Measurements from ENCODE around the gene NPPA.

Gene NPPA

GRCh38 chr1:11873395-11874257 is 26.0 kb upstream of the NPPA start:
- no peak for FAIRE-seq

DNA sequence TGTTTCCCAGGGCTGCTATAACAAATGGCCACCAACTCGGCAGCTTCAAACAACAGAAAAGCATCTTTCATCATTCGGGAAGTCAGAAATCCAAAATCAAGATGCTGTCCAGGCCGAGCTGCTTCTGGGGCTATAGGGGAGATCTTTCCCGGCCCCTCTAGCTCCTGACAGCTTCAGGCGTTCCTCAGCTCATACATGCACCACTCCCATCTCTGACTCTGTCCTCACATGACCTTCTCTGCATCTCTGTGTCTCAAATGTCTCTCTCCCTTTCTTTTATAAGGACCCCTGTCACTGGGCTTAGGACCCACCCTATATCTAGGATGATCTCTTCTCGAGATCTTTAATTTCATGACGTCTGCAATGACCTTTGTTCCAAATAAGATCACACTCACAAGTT is 25.0 kb upstream of the NPPA start:
- no peak for FAIRE-seq

DNA sequence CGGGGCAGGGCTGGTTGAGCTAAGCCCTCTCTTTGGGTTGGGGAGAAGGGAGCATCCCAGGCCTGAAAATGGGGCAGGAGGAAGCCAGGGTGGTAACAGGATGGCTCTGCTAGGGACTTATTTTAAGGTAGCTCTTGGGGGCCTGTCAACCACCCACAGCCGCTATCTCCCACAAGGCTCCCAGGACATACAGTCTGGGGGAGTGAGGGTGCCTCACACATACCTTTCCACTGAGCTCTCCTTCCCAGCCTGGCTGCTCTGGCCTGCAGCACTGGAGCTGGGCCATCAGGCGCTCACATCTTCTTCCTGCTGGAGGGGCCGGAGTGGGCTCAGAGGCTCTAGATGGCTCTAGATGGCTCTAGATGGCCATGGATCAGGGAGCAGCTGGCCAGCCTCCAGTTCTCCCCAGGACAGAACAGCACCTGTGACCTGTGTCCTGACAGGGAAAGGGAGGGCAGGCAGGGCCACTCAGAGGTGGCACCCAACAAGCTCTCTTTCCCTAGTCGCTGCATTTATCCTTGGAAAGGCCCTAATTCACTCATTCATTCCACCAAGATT is 22.1 kb upstream of the NPPA start:
- FAIRE-seq, result no peak

GRCh38 chr1:11869104-11869503 is 21.5 kb upstream of the NPPA start:
- no peak for FAIRE-seq

DNA sequence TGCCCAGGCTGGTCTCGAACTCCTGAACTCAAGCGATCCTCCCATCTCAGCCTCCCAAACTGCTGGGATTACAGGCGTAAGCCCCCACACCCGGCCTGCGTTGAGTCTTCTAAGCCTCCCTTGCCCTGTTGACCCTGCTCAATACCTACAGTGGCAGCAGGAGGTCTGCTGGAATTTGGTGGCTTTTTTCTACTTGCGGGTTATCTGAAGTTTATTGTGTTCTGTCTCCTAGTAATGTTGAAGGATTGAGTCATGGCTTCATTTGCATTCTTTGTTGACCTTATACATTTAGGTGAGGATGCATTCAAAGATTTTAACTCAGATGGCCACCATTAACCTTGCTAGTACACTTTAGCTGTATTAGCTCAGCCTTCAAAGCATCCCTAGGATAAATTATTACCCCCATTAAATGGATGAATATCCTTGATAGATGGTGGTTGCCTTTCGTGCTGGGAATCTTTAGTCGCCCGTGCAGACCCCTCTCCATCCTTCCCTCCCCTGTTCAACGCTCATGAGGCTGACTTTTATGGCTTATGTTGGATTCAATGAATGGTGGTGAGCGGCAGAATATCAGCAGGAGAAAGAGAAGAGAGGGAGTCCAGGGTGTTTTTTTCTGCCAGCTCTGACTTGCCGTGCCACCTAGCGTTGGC is 20.9 kb upstream of the NPPA start:
- FAIRE-seq, result no peak

GRCh38 chr1:11862890-11863289 is 15.3 kb upstream of the NPPA start:
- no peak for FAIRE-seq

- FAIRE-seq, result no peak
Measured at GRCh38 chr1:11860587-11860986, 13.0 kb upstream of the NPPA start.

DNA sequence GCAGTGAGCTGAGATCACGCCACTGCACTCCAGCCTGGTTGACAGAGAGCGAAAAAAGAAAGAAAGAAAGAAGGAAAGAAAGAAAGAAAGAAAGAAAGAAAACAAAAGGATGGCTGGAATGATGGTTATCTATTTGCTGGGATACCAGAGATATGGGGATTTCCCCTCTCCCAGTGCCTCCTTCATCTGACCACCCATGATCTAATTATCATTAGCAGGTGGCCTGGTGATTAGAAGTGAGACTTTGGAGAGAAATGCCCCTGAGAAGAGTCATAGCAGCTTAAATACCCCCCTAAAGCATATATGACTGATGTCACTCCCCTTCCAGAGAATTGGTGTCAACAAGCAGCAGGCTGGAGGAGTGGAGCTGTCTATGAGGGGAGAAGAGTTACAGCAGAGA is 12.5 kb upstream of the NPPA start:
- FAIRE-seq, result no peak

DNA sequence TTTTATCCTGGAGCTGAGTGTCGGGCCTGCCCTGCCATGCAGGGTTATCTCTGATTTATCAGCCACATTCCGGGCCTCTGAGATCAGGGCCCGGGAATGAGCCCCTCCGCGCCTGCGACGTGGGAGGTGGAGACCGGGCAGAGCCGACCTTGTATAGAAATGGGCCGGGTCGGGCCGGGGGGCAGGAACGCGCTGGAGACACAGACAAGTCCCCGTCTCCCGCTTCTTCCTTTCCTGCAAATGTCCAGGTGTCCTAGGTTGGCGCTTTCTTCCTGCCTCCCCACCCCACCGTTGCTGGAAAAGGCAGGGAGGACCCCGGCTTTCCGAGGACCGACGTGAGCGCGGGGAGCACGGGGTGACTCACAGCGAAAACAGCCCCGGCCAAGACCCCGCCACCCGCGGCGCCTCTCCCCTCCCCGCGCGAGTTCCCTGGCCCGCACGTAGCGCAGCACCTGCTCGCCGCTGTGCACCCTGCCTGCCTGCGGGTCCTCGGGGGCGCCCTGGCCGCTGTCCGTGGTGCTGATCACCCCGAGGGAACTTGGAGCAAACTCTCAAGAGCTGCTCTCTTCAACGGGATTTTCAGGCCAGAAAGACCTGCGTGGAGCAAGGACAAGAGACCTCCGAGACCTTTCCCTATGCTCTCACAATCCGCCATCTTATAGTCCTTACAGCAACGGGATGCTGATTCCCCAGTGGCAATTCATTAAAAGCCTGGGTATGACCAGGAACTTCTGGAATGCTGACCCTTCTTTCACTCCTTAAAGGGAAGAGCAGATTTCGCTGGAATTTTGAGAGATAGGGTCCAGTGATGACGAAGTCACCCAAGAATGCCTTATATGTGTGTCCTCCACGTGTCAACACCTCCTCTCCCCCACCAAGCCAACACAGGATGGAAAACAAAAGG is 11.6 kb upstream of the NPPA start:
- FAIRE-seq, result no peak

- no peak for FAIRE-seq
Measured at GRCh38 chr1:11858613-11858967, 11.0 kb upstream of the NPPA start, which contains the start of gene NPPB. NPPB (minus strand) TSS chr1:11858945; CDS start chr1:11858833, 112 bp downstream.

DNA sequence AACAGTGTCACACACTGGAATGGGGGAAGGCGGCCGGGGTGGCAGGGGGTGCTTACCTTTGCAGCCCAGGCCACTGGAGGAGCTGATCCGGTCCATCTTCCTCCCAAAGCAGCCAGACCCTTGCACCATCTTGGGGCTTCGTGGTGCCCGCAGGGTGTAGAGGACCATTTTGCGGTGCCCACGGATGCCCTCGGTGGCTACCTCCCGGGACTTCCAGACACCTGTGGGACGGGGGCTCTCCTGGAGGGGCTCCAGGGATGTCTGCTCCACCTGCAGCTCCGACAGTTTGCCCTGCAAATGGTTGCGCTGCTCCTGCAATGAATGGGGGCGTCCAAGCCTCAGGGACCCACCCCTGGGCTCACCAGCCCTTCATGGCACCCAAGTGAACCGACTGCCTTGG is 10.6 kb upstream of the NPPA start:
- FAIRE-seq, result no peak

DNA sequence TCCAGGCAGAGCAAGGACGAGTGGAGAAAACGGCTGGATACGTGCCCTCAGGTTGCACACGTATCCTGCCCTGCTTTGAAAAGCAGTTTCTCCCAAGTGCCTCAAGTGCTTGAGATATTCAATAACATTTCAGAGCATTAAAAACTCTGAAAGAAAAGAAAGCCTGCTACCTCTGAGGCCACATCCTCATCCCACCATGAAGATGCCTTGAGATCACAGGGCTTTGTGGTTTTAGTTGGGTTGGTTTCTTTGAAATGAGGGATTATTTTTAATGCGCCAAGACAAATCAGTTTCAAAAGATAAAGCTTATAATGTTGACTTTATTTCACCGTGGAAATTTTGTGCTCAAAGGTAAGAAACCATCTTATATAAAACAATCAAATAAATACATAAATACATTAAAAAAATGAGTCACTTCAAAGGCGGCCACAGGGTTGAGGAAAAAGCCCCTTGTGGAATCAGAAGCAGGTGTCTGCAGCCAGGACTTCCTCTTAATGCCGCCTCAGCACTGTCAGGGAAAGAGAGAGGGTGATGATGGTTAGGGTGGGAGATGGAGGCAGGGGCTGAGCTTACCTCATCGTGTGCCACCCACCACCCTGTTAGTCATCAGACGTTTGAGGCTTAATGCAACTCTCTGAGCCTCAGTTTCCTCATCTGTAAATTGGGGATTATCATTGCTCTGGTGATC is 9.7 kb upstream of the NPPA start:
- FAIRE-seq, result no peak

DNA sequence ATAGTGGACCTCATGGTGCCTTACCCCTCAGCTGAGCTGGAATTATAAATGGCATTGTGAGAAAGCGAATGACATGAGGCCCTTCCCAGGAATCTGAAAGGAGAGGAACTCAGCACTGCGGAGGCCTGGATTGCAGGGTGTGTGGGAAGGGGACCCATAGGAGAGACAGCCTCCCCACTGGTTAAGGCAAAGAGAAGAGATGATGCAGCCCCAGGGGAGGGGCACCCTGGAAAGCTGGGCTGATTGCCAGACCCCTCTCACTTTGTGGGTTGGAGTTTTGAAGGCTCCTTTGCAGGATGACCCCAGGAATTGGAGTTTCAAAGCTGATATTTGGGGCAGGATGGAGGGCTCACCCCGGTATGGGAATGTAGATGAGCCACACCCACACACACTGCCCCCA is 9.1 kb upstream of the NPPA start:
- no peak for FAIRE-seq

- no peak for FAIRE-seq
Measured at GRCh38 chr1:11855430-11855829, 7.8 kb upstream of the NPPA start.

DNA sequence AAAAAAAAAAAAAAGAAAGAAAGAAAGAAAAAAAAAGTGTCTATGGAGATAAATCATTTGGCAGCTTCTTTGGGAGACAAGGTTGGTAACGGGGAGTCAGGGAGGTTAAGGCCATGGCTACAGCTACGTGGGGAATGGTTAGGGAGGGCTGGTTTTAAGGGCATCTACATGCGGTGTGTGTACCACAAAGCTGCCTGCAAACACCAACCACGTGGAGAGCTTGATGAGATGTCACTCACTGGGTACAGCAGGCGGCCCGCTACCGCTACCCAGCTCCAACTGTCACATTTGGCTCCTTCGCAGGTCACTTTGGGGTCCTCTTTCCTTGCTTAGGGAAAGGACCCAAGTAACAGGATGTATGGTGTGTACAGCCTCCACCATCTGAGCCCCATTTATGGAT is 6.9 kb upstream of the NPPA start:
- FAIRE-seq, result no peak

DNA sequence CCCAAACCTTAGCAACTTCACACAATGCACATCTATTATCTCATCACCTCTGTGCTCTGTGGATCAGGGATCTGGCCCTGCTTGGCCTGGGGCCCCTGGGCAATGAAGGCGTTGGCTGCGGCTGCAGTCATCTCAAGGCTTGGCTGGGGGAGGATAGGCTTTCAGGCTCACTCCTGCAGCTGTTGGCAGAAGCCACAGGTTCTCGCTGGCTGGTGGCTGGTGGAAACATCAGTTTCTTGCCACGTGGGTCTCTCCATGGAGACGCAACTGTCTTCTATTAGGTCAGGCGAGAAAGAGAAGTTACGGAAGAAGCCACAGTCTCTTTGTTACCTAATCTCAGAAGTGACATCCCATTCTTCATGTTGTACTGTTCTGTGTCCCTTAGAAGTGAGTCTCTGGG is 3.6 kb upstream of the NPPA start:
- FAIRE-seq, result no peak

- FAIRE-seq, result no peak
Measured at GRCh38 chr1:11850156-11850555, 2.6 kb upstream of the NPPA start.

DNA sequence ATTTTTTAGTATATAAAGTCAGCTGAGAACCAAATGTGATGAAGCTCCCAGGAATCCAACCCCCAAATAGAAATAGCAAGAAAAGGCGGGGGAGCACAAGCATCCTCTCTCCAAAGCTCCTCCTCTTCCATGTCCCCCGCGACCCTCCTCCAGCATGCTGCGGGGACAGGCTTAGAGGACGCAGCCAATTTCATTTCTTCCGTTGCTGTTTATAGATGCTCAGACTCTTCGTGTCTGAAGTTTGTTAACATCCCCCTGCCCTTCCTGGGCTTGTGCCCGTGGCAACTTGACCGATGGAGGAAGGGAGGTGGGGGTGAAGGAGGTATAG is 754 bp upstream of the NPPA start:
- no peak for FAIRE-seq

DNA sequence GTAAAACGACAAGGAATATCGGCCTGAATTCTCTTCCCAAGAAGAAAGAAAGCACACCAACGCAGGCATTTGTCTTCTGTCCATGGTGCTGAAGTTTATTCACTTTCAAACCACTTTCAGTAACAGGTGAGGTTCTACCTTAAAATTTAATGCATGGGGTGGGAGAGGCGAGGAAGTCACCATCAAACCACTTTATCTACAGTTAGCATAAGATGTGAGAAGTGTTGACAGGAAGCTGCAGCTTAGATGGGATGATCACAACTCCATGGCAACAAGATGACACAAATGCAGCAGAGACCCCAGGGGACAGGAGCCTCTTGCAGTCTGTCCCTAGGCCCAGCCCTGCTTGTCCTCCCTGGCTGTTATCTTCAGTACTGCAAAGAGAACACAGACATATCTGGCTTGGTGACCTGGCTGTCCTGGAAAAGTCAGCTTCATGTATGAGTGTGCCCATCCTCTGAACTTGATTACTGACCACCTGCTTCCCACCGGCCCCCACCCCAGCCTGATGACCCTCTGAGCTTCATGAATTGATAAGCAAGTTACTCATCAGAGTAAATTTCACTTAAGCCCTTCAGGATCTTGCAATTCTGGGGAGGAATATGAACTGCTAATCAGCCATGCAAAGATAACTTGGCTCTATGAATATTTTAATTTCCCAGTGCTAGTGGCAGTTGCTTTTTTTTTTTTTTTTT is 1.8 kb downstream of the NPPA start:
- FAIRE-seq, result no peak

- no peak for FAIRE-seq
Measured at GRCh38 chr1:11842154-11843041, 5.2 kb downstream of the NPPA start.
